ENCODE results near the gene AFF2.

The AFF2 gene

DNA sequence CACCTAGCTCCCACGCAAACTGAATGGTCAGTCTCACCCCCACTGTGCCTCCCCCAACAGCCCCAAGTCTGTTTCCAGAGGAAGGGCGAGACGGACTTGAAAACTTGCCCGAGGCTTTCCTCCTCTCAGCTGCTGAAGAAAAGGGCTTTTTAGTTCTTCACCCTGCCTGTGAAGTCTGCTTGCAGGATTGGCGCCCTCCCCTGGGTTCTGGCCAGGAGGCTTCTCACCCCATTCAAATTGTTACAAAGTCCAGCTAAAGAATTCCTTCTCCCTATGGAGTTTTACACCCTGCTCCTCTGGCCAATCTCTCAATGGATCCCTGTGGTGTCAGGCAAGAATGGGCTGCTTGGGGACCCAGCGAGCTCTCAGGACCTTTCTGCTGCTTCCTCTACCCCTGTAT, 241.0 kb downstream of the AFF2 start:
- no peak for DNase-seq (ENCODE audit: low spot score)

GRCh38 chrX:148755111-148755510, 254.7 kb downstream of the AFF2 start:
- no peak for DNase-seq (ENCODE audit: low spot score)

GRCh38 chrX:148763896-148764295, 263.5 kb downstream of the AFF2 start:
- no peak for DNase-seq (ENCODE audit: low spot score)

DNA sequence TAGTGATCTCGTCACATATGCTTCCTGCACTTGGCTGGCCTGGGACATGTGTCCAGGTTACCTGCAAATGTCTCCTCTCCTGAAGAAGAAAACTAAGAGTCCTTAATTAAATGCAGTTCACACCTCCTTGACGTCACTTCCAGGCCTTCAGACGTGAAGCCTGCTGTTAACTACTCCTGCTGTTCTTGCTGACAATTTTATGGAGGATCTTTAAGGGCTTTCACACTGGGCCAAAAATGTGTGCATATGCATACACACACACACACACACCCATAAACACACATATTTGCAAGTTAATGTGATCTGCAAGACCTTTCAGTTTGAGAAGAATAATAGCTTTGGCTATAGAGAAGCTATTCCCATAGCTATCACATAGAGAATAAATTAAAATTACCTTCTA, 267.9 kb downstream of the AFF2 start:
- no peak for DNase-seq (ENCODE audit: low spot score)

DNA sequence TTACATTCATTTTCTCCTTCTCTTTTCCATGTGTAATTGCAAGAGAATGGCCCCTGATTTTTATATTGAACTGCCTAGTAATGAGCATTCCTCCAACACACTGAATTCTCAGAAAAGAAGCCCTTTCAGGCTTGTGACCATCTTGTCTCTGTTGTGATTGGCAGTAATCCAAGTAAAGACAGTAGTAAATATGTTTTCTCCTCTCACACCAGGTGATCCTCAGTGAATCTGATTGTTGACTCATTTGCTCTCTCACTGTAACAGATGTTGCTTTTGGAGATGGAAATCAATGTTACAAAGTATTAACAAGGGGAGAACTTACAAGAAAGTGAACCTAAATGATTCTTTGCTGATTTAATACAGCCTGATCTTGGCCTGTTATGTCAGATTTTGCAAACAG, 271.0 kb downstream of the AFF2 start:
- no peak for DNase-seq (ENCODE audit: low spot score)

GRCh38 chrX:148774276-148774675, 273.9 kb downstream of the AFF2 start:
- no peak for DNase-seq (ENCODE audit: low spot score)

- DNase-seq (ENCODE audit: low spot score): no peak
Measured at GRCh38 chrX:148784137-148784536, 283.7 kb downstream of the AFF2 start.

DNA sequence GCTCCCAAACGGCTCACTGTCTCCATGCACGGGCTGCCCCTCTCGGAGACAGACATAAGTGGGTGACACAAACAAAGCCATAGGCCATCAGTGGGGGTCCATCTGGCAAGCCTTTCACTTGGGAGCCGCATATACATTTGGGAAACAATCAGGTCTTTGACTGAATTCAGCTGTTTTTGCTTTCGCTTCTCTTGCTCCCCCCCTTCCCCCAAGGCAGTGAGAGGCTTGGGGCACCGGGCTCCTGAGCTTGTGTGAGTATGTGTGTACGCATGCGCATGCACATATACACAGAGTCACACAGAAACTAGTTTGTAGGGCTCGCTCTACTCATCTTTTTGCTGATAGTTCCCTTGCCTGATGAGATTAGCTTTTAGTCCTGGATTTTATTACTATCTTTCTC, 284.4 kb downstream of the AFF2 start:
- DNase-seq (ENCODE audit: low spot score): no peak

DNA sequence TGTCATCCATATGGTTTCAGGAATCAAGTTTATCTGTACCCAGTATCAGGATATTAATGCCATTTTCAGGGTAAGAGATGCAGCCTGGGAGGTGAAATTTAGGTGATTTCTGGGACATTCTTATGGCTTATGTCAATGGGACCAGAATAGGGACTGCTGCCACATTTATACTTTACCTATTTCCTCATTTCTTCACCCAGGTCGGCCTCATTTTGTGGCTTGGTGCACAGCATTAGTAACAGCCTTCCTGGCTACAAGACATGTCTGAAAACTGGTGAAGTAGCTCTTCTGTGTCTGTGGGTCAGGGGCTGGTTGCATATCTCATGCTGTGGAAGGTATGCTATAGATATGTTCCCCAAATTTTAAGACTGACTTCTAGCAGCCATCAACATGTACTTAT, 284.8 kb downstream of the AFF2 start:
- no peak for DNase-seq (ENCODE audit: low spot score)

DNA sequence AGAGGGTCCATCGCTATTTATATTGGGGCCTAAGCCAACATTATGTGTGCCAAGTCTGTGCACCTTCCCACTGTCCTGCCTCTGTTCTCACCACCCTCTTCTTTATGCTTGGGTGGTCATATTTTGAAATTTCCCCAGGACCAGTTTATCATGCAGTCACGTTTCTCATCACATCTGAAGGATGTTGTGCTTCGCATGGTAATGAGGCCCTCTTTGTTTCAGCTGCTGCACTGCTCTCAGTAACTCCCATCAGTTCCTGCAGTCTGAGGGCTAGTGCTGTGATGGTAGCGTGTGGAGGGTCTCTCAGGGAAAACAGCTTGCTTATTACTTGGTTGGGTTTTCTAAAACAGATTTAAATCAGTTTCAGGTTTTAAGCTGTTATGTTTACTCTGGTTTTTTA, 288.0 kb downstream of the AFF2 start:
- DNase-seq (ENCODE audit: low spot score): no peak

DNA sequence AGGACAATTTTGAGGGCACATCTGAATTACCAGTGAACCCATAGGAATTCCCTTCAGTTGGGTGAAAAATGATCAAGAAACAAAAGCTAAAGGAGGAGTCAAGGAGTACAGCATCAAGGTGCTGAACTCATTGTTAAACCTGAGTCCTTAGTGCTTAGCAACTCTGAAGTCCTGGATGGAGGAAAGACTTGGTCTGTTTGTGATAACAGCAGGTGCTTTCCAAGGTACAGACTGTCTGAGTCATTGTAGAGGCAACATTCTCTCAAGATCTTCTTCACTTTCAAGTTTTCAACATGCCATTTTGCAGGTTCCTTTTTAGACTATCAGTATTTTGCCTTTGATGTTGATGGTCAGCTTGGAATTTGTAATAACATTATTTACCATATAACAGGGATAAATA, 293.9 kb downstream of the AFF2 start:
- DNase-seq (ENCODE audit: low spot score): no peak

- DNase-seq (ENCODE audit: low spot score): no peak
Measured at GRCh38 chrX:148804579-148805355, 304.4 kb downstream of the AFF2 start.

DNA sequence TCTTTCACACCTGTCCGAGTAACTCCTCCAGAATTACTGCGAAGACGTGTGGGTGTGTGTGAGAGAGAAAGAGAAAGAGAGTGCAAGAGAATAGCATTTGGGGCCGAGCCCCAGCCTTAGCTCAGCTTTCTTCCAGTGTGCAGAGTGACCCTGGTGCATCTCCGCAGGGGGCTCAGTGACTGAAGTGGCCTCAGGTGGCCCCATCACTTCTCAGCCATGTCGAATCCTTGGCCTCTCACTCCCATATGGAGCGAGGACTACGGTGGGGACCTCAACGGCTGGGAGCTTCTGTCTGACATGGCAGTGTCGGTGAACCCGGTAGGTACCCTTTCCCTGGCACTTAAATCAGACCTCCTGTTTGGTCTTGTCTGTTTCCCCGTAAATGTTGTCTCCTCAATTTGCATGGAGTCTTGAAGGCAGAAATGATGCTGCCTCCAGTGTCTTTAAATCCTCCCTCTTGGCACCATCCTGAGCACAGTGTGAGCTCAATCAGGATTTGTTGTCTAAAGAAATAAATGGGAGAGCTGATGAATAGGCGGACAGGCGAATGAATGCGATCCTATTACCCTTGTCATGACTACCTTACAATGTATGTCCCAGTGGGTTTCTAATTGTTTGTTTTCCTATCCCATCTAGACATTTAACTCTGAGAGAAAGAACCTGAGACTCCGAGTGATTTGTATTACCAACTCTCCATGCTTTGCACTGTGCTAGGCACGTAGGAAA, 305.9 kb downstream of the AFF2 start:
- DNase-seq (ENCODE audit: low spot score): no peak

- DNase-seq (ENCODE audit: low spot score): no peak
Measured at GRCh38 chrX:148808833-148809232, 308.4 kb downstream of the AFF2 start.

DNA sequence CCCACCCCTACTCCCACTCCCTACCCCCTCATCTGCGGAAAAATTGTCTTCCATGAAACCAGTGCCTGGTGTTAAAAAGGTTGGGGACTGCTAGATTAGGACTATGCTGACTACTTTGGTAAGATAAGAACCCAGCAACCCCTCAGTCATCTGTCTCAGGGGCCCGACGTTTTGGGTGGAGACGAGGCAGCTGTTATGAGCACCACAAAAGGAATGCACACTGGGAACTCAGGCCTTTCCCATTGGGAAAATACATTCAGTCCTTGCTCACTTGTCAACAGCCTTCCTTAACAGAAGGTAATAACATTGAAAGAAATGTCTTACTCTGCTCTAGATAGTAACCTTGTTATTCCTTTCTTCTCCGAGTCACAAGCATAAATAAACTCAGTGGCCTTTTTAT, 310.8 kb downstream of the AFF2 start:
- peak; percentile 7 for DNase-seq (ENCODE audit: low spot score)

GRCh38 chrX:148813422-148813821, 313.0 kb downstream of the AFF2 start:
- DNase-seq (ENCODE audit: low spot score): no peak

- DNase-seq (ENCODE audit: low spot score): no peak
Measured at GRCh38 chrX:148813967-148814366, 313.6 kb downstream of the AFF2 start.

DNA sequence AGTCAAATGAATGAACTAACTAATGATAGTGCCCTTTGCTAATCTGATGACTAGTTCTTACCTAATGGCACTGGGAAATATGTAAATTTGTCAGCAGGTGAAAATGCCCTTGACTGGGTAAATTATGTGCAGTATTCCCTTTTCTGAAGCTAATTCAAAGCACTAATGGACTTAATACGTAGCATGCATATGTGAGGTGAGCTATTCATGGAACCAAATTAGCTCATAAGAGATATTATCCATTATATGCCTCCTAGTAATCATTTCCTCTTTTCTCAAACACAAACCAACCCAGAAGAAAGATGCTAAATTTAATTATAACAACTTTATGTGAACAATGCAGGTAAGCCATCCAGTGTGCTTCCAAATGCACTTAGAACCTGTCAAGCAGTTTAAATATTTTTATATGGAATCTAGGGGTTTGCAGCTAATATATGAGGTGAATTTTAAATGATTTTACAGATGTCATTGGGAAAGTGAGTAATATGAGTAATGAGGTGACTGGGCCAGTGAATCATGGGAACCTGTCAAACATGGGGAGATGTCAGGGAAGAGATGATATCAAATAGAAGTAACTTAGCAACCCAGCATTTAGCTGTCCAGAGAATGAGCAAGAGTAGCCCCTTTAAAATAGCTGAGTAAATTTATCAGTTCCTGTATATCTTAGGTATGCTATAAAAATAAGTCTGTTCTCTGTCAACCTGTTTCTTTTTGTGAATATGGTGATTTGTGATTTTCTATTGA, 315.0 kb downstream of the AFF2 start:
- DNase-seq (ENCODE audit: low spot score): no peak

GRCh38 chrX:148823986-148824385, 323.6 kb downstream of the AFF2 start:
- no peak for DNase-seq (ENCODE audit: low spot score)

- DNase-seq (ENCODE audit: low spot score): no peak
Measured at GRCh38 chrX:148825696-148826095, 325.3 kb downstream of the AFF2 start.

DNA sequence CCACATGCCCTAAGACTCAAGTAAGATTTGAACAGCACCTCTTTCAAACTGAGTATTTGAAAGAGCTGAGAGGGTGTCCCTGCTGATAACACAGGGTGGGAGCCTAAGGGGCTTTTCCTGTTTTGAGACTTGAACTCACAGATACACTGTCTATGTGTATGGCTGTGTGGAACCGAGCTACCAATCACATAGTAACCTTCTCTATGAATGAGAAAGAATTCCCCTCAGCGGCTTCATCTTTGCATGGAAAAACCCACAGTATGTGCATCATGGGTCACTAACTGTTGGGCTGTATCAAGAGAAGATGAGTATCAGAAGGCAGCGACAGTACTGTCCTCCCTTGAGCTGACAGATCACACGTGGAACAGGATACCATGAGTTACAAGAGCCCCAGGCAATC, 336.3 kb downstream of the AFF2 start:
- no peak for DNase-seq (ENCODE audit: low spot score)

DNA sequence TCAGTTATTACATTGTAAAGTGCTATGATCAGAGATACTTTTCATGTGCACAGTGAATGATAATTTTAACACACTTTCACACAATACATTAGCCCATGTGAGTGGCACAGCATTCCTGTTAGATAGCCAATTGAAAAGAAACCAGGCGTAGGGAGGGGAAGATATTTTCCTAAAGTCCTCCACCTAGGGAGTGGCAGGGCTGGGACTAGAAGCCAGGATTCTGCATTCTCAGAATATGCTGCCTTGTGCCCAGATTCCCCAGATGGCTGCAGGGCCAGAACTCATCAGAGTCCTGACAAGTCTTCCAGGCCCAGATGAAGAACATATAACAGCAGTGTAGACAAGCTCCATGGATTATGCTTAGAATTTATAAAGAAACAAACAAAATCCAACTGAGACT, 350.2 kb downstream of the AFF2 start:
- no peak for DNase-seq (ENCODE audit: low spot score)

DNA sequence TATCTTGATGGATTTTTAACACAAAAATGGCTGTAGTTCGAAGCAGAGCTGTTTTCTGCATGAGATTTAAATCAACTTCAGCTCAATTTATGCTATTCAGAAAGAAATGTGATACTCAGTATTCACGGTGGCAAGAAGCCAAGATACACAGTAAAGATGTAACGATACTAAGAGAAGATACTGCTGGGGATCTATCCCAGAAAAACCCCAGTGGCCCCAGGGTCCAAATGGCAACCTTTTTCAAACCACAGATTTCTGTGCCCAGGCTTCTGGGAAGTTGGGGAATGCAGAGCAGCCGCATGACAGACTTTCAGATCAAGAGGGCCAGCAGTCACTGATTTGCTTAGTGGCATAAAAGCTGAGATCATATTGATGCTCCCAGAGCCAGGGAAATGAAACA, 353.9 kb downstream of the AFF2 start:
- DNase-seq (ENCODE audit: low spot score): no peak
